ENCODE data around the gene C1QTNF7. TPM values are rescaled to one million over a fixed set of nuclear protein-coding genes. Genes with fewer than 3 reads are reported as not detected.
A peak's percentile ranks its signal among the peaks of the same experiment; 100 is the strongest.

C1QTNF7 gene
- total RNA-seq, 1 experiment from 2014 or later = not detected

- intact Hi-C loops (cut with micrococcal nuclease; ENCODE audit: unreplicated experiment) (no loop called here), in situ Hi-C loops (cut with HindIII; ENCODE audit: low pct_unique_long_range_greater_than_20kb, low sequenced_read_pairs) (no loop called here)
- Histone ChIP-seq H3K27me3 (ENCODE audit: control insufficient read depth, insufficient read depth, low read length) (no peaks in the 10 kb centered on the region), H3K4me3 (ENCODE audit: low read depth in 2 of 2, low read length in 2 of 2) (no peak overlapping the region), H3K36me3 (ENCODE audit: control insufficient read depth, insufficient read depth, low read length) (no peaks in the 10 kb centered on the region), H3K9me3 (ENCODE audit: control insufficient read depth, insufficient read depth, low read depth, low read length) (no peaks in the 10 kb centered on the region), H3K4me1 (ENCODE audit: control insufficient read depth, insufficient read depth, low read length) (no peaks in the 10 kb centered on the region), H3K27ac (ENCODE audit: low read length) (no peak overlapping the region)
- ATAC-seq (peak; percentile 71), DNase-seq (ENCODE audit: low read depth, low spot score) (no peak)
- ChIA-PET POLR2A (no interaction called here), CTCF (no interaction called here)
- TF ChIP-seq REST (IDR thresholded peaks at IDR 0.05; ENCODE audit: insufficient read depth in 1 of 2, low read depth in 2 of 2, low read length in 1 of 2) (no peak), CTCF (IDR thresholded peaks at IDR 0.05) (no peak)
- no TSS peak for BruUV-seq (replicated peaks)
These were observed 24.3 kb downstream of the C1QTNF7 start for GRCh38 chr4:15451866-15452765.

- ATAC-seq (no peak), DNase-seq (ENCODE audit: low read depth, low spot score) (no peak)
- in situ Hi-C loops (cut with HindIII; ENCODE audit: low pct_unique_long_range_greater_than_20kb, low sequenced_read_pairs) (no loop called here), intact Hi-C loops (cut with micrococcal nuclease; ENCODE audit: unreplicated experiment) (no loop called here)
- POLR2A ChIA-PET = interaction anchor here (0.6 kb wide), 1 partner anchor 61 kb away, joined by 3 read pairs; no protein-coding TSS in a partner anchor
- H3K27me3 ChIP-seq (ENCODE audit: control insufficient read depth, insufficient read depth, low read length) = no peaks in the 10 kb centered on the region
- no peak for TF ChIP-seq POLR2AphosphoS5 (IDR thresholded peaks at IDR 0.05; ENCODE audit: low read depth, low read length)
- no peak for TF ChIP-seq TCF7L2 (IDR thresholded peaks at IDR 0.05; ENCODE audit: low read depth, low read length)
- TF ChIP-seq REST (IDR thresholded peaks at IDR 0.05; ENCODE audit: insufficient read depth in 1 of 2, low read depth in 2 of 2, low read length in 1 of 2) = no peak
- TF ChIP-seq CTCF (IDR thresholded peaks at IDR 0.05) = no peak
- TF ChIP-seq SIN3A (IDR thresholded peaks at IDR 0.05; ENCODE audit: borderline replicate concordance, insufficient read depth, low read depth, low read length) = no peak
- no peaks in the 10 kb centered on the region for H3K4me1 ChIP-seq (ENCODE audit: control insufficient read depth, insufficient read depth, low read length)
- CTCF ChIA-PET = no interaction called here
- no peaks in the 10 kb centered on the region for H3K9me3 ChIP-seq (ENCODE audit: control insufficient read depth, insufficient read depth, low read depth, low read length)
- no peak overlapping the region for H3K27ac ChIP-seq (ENCODE audit: low read length)
- no peaks in the 10 kb centered on the region for H3K36me3 ChIP-seq (ENCODE audit: control insufficient read depth, insufficient read depth, low read length)
- no TSS peak for BruUV-seq (replicated peaks)
- no peak overlapping the region for H3K4me3 ChIP-seq (ENCODE audit: low read depth in 2 of 2, low read length in 2 of 2)
These were observed 27.5 kb downstream of the C1QTNF7 start for GRCh38 chr4:15455290-15455689.
